GM12865 (cell line): ENCODE measurements around the gene USP50.
"Not testable (repeated sequence)": the region's sequence is repeated elsewhere in the genome, so short reads cannot be mapped to it uniquely, and the experiment has no call there.

Experiments used
- DNase-seq: peaks from one replicate; pipeline ENCODE4 v3.0.0; 2010; ENCODE audit warnings: low read depth
- H3K4me3 ChIP-seq: 2 replicates; pipeline ENCODE4 v1.5.1; 2011; ENCODE audit warnings: mild to moderate bottlenecking, low read depth, low read length, control low read depth
- CTCF ChIP-seq: IDR thresholded peaks from 2 replicates; pipeline ENCODE4 v1.5.1; 2011; ENCODE audit warnings: low read length, control low read depth, low read depth, inconsistent platforms; ENCODE audit not compliant: insufficient read depth; ENCODE audit errors: missing control alignments

The USP50 gene

GRCh38 chr15:50513001-50513400 lies 33.5 kb downstream of the USP50 start:
- no peak for TF ChIP-seq CTCF
- no peak for DNase-seq
- H3K4me3 ChIP-seq = no peak overlapping the region

- DNase-seq = no peak
- H3K4me3 ChIP-seq = no peak overlapping the region
- no peak for TF ChIP-seq CTCF
Observed at GRCh38 chr15:50506121-50506520, 40.3 kb downstream of the USP50 start.

- H3K4me3 ChIP-seq, DNase-seq: not testable (repeated sequence)
Observed at GRCh38 chr15:50505656-50506055, 40.8 kb downstream of the USP50 start.

GRCh38 chr15:50503144-50503543 lies 43.3 kb downstream of the USP50 start:
- H3K4me3 ChIP-seq = no peak overlapping the region
- no peak for TF ChIP-seq CTCF
- no peak for DNase-seq

GRCh38 chr15:50501815-50502214 lies 44.7 kb downstream of the USP50 start:
- no peak for TF ChIP-seq CTCF
- no peak overlapping the region for H3K4me3 ChIP-seq
- DNase-seq = no peak

GRCh38 chr15:50500352-50500751 lies 46.1 kb downstream of the USP50 start:
- DNase-seq = no peak
- H3K4me3 ChIP-seq = no peak overlapping the region
- no peak for TF ChIP-seq CTCF

GRCh38 chr15:50496692-50497091 lies 49.8 kb downstream of the USP50 start:
- DNase-seq = peak; percentile 13
- no peak overlapping the region for H3K4me3 ChIP-seq
- no peak for TF ChIP-seq CTCF

- not testable (repeated sequence) for H3K4me3 ChIP-seq, DNase-seq
Observed at GRCh38 chr15:50494547-50494946, 51.9 kb downstream of the USP50 start.
